GM19043 (cell line): ENCODE measurements around the gene IGF1R.

Experiments used
- ATAC-seq: cut with Tn5 transposase; IDR thresholded peaks from one replicate; pipeline ENCODE4 v1.9.1; 2021; ENCODE audit warnings: low read depth; ENCODE audit not compliant: unreplicated experiment

The IGF1R gene

GRCh38 chr15:98930576-98930975, 282.2 kb downstream of the IGF1R start:
- ATAC-seq, result no peak

GRCh38 chr15:98931004-98931403, 282.7 kb downstream of the IGF1R start:
- ATAC-seq, result no peak

GRCh38 chr15:98933406-98933805, 285.1 kb downstream of the IGF1R start:
- no peak for ATAC-seq

- no peak for ATAC-seq
Observed at GRCh38 chr15:98935736-98936135, 287.4 kb downstream of the IGF1R start.

- peak; percentile 79 for ATAC-seq
Observed at GRCh38 chr15:98937413-98938104, 289.2 kb downstream of the IGF1R start.

- ATAC-seq, result peak; percentile 21
Observed at GRCh38 chr15:98938105-98938417, 289.7 kb downstream of the IGF1R start.

GRCh38 chr15:98938799-98939198, 290.5 kb downstream of the IGF1R start:
- ATAC-seq, result no peak

- no peak for ATAC-seq
Observed at GRCh38 chr15:98939311-98940080, 291.2 kb downstream of the IGF1R start.

GRCh38 chr15:98941595-98942255, 293.4 kb downstream of the IGF1R start:
- ATAC-seq, result no peak

GRCh38 chr15:98942431-98942830, 294.1 kb downstream of the IGF1R start:
- no peak for ATAC-seq

- no peak for ATAC-seq
Observed at GRCh38 chr15:98943051-98943508, 294.7 kb downstream of the IGF1R start.

- ATAC-seq, result no peak
Observed at GRCh38 chr15:98943601-98944151, 295.3 kb downstream of the IGF1R start.

GRCh38 chr15:98946301-98947255, 298.2 kb downstream of the IGF1R start:
- ATAC-seq, result no peak

GRCh38 chr15:98948456-98948855, 300.1 kb downstream of the IGF1R start:
- ATAC-seq, result no peak

GRCh38 chr15:98948941-98949340, 300.6 kb downstream of the IGF1R start:
- no peak for ATAC-seq

- no peak for ATAC-seq
Observed at GRCh38 chr15:98949624-98950023, 301.3 kb downstream of the IGF1R start.

- no peak for ATAC-seq
Observed at GRCh38 chr15:98950248-98950647, 301.9 kb downstream of the IGF1R start.

- ATAC-seq, result no peak
Observed at GRCh38 chr15:98951004-98951403, 302.7 kb downstream of the IGF1R start.

GRCh38 chr15:98951493-98952320, 303.4 kb downstream of the IGF1R start:
- no peak for ATAC-seq
